Fibroblast of villous mesenchyme (primary cell): ENCODE measurements around the gene ANKS1B. TPM values are rescaled to one million over a fixed set of nuclear protein-coding genes. Genes with fewer than 3 reads are reported as not detected.
A peak's percentile ranks its signal among the peaks of the same experiment; 100 is the strongest.
"Not testable (repeated sequence)": the region's sequence is repeated elsewhere in the genome, so short reads cannot be mapped to it uniquely, and the experiment has no call there.

Experiments used
- DNase-seq: peaks from one replicate; pipeline ENCODE4 v3.0.0-alpha.2; 2010; ENCODE audit warnings: low read depth
- H3K4me3 ChIP-seq: 2 replicates; pipeline ENCODE4 v1.5.1; 2011; ENCODE audit warnings: low read depth, mild to moderate bottlenecking, low read length
- CTCF ChIP-seq: IDR thresholded peaks from 2 replicates; pipeline ENCODE4 v1.5.1; 2012; ENCODE audit warnings: low read depth, mild to moderate bottlenecking, low read length; ENCODE audit not compliant: insufficient read depth
- total RNA-seq: library from RNA; depleted of rRNA; stranded (reverse); fragments of >200 nt; gene quantifications from 2 replicates; pipeline ENCODE4 v1.2.3, GENCODE V29; 2012

Gene ANKS1B
- total RNA-seq, 1 donor = 0.86 TPM

DNA sequence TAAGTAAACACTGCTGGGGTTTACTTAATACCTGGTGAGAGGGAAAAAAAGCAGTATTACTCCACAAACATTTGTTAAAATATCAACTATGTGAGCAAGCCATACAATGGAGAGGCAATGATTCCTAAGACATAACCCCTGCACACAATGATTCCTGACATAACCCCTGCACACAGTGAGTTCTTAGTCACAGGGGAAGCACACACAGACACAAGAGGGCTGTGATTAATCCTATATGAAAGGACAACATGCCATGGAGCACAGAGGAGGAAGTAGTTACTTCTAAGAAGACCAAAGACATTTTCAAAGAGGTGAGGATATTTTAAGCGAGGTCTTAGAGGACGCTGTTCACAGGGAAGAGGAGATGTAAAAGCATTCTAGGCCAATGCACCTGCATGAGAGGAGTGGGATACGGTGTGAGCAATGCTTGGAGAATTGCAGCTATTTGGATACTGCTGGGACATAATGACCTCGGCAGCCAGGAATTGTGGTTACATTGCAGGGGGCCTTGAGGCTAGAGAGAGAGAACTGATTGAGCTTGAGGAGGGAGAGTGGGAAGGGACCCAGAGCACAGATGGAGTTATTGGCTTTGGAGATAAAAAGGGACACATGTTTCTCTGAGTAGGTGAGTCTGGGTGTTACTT, 1127.7 kb downstream of the ANKS1B start:
- no peak for TF ChIP-seq CTCF
- H3K4me3 ChIP-seq = no peak overlapping the region
- no peak for DNase-seq

- no peak for TF ChIP-seq CTCF
- DNase-seq = no peak
- no peak overlapping the region for H3K4me3 ChIP-seq
These were observed 1132.6 kb downstream of the ANKS1B start for GRCh38 chr12:98852181-98852580.

DNA sequence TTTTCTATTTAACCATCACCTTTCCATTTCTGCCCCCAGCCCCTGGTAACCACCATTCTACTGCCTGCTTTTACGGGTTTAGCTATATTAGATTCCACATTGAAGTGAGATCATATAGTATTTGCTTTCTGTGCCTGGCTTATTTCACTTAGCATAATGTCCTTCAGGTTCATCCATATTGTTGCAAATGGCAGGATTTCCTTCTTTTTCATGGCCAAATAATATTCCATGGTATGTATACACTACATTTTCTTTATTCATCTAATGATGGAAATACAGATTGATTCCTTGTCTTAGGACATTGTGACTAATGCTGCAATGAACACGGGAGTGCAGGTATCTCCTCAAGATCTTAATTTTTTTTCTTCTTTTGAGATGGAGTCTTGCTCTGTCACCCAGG, 1137.5 kb downstream of the ANKS1B start:
- no peak for TF ChIP-seq CTCF
- no peak overlapping the region for H3K4me3 ChIP-seq
- no peak for DNase-seq

DNA sequence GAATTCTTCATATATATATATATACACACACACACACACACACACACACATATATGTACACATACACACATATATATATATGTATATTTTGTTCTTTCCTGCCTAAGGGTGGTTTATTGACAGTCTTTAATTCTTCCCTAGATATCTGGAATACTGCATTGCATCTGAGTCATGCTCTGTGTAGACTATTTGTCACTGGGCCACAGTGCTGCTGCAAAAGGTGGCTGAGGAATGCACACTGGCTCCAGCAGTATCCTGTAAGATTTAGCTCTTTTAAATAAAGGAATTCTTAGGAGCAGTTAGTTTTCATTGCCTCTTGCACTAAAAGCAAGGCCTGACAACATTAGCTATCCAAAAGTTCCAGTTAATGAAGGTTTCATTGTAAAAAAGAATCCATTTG, 1138.8 kb downstream of the ANKS1B start:
- TF ChIP-seq CTCF = no peak
- no peak for DNase-seq
- no peak overlapping the region for H3K4me3 ChIP-seq

DNA sequence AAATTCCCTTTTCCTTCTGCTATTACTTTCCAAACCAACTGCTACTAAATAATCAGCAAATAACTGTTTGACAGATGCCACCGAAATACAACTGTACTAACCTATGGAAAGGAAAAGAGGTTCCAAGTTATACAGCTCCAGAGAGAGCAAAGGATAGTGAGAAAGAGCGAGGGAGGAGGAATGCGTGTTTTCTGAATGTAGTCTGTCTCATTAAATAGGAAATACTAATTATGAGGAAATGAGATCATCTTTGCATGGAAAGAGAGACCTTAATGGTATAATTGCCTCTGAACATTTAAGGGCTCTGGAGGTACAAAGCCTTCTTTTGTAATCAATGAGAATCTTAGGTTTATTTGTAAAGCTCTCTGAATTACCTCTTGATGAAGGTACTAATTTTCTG, 1144.4 kb downstream of the ANKS1B start:
- no peak for DNase-seq
- H3K4me3 ChIP-seq = no peak overlapping the region
- no peak for TF ChIP-seq CTCF

DNA sequence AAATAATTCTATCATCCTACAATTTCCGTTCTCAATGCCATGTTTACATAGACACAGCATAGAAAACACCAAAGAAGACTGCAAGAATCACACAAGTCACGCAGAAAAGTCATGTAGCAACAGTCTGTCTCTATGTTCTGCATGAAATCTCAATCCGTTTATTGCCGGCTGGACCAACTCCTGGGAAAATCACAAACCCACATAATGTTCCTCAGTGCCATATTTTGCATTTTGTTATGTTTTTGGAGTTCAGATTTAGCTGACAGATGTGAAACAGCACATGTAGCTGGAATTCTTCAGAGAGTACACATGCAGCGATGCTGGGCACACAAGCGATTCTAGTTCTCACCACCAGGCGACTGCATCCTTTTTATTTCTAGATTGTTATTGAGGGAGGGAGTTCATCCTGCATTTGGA, 1146.5 kb downstream of the ANKS1B start:
- DNase-seq = peak; percentile 3

DNA sequence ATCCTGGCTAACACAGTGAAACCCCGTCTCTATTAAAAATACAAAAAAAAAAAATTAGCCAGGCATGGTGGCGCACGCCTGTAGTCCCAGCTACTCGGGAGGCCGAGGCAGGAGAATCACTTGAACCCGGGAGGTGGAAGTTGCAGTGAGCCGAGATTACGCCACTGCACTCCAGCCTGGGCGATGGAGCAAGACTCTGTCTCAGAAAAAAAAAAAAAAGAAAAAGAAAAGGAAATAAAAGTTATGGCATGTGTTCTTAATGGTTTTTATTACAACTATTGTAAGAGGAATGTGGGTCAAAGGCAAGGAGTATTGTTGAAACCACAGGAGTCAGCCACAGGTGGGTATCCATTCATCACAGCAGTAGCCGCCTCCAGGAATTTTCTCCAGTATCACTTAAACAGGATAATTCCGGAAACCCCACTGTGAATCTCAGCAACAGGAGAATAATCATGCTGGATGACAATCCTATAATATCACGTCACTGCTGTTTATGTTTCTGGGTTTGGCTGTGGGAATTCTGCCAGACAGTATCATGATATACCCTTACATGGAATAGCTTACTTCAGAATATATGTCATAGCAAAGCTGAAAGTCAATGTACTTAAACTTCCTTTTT, 1147.5 kb downstream of the ANKS1B start:
- DNase-seq, H3K4me3 ChIP-seq: not testable (repeated sequence)

More for the DNA sequence above, 1146.5 kb downstream of the ANKS1B start:
- TF ChIP-seq CTCF = peak; percentile 54
- H3K4me3 ChIP-seq = no peak overlapping the region
